GM18505 (cell line): ENCODE results near the gene PTK6.
"Not testable (repeated sequence)": the region's sequence is repeated elsewhere in the genome, so short reads cannot be mapped to it uniquely, and the experiment has no call there.

Experiments used
- ATAC-seq: cut with Tn5 transposase; IDR thresholded peaks from one replicate; pipeline ENCODE4 v1.9.1; 2021; ENCODE audit not compliant: unreplicated experiment
- POLR2A ChIP-seq: IDR thresholded peaks from 4 replicates; pipeline ENCODE4 v1.6.1; 2011; ENCODE audit warnings: borderline replicate concordance; ENCODE audit not compliant: insufficient read depth, insufficient read length; ENCODE audit errors: extremely low read depth

Gene PTK6

DNA sequence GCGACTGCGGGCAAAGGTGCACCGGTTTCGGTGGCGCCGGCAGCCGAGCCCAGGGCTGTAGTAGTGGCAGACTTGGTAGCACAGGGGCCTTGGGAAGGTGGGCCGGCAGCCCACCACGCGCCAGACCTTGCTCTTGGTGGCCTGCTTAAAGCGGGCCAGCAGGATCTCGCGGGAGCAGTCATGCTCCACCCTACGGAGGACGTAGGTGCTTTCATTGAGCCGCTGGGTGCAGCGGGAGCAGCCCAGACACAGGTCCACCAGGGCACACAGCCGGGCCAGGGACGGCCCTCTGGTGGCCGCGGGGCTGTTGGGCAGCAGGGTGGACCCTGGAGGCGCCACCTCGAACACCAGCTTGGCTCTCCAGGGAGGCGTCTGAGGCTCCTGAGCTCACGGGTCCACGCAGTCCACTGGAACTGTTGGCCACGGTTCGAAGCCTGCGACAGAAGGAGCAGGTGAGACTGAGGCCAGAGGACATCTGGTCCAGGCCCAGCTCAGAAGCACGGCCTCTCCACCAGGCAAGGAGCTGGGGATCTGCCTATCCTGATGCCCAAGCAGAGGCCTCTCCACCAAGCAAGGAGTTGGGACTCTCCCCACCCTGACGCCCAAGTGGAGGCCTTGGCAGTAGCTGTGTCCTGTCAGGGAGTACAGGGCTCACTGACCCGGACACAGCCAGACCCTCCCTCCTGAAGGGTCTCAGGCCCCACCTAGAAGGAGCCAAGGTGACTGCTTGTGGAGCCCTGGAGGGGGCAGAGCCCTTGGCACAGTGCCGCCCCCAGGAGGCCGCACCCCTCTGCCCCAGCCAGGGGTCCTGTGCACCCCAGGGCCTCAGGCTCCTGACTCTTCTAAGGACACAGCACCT lies 35.8 kb upstream of the PTK6 start:
- ATAC-seq, result no peak

DNA sequence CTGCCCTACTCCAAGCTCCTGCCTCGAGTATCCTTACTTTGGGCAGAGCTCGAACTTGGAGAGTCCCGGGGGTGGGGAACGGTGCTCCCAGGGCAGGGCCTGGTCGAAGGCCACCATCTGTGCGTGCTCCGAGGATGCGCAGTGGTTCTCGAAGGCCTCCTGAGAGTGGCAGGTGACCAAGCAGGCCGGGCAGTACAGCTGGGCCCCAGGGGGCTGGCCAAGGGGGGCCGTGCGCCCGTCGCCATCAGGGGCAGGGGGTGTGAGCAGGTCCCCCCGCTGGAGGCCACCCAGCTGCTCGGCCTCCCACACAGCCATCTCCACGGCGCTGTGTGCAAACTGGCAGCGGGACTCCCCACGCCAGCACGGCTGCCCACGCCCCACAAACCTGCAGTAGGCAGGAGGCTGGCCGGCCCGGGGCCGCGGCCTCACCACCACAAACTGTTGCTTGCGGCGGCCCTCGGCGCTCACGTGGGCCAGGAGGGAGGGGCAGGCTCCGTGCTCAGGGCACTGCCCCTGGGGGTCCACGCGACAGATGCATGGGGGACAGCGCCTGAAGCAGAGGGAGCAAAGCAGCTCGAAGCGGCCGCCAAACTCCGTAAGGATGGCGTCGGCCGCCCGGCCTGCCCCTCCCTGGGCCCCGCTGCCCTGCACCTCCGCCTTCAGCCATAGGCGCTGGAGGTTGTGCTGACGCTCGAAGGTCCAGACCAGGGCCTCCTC lies 35.1 kb upstream of the PTK6 start:
- TF ChIP-seq POLR2A, result no peak

More for the DNA sequence above, 35.8 kb upstream of the PTK6 start:
- TF ChIP-seq POLR2A, result no peak

DNA sequence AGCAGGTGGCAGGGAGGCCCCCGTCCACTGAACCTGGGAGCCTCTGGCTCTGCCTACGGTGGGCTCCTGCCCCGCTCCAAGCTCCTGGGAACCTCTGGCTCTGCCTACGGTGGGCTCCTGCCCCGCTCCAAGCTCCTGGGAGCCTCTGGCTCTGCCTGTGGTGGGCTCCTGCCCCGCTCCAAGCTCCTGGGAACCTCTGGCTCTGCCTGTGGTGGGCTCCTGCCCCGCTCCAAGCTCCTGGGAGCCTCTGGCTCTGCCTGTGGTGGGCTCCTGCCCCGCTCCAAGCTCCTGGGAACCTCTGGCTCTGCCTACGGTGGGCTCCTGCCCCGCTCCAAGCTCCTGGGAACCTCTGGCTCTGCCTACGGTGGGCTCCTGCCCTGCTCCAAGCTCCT lies 33.9 kb upstream of the PTK6 start:
- ATAC-seq, result not testable (repeated sequence)

More for the DNA sequence above, 35.1 kb upstream of the PTK6 start:
- ATAC-seq, result no peak

DNA sequence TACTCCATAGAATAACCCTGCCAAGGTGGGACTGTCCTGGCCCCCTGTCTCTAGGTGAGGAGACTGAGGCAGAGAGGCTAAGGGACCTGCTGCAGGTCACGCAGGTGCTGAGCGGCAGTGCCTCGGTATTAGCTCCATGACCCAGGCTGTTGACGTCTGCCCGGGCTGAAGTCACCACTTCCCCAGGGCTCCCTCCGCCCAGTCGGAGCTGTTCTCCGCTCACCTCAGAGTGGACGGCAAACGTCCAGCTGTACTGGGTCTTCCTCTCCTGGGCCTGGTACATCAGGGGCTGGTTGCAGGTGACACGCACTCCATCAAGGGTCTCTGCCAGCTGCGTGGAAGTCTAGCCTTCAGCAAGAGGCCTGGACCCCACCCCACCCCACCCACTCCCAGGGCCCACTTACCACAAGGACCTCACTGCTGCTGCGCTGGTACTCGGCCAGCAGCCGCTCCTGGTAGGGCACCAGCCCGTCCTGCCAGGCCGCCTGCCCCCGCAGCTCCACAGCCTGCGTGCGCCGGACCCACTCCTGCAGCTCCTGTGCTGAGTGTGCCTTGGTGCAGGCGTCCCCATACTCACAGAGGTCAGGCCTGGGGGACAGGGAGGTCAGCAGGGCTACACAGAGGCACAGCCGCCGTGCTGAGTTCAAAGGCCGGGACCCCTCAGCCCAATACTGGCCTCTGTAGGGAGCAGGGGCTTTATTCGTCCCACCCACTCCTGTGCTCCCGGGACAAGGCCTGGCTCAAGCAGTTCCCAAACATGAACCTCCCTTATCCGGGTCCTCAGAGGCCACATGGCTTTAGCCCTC lies 33.3 kb upstream of the PTK6 start:
- TF ChIP-seq POLR2A, result no peak
- no peak for ATAC-seq

DNA sequence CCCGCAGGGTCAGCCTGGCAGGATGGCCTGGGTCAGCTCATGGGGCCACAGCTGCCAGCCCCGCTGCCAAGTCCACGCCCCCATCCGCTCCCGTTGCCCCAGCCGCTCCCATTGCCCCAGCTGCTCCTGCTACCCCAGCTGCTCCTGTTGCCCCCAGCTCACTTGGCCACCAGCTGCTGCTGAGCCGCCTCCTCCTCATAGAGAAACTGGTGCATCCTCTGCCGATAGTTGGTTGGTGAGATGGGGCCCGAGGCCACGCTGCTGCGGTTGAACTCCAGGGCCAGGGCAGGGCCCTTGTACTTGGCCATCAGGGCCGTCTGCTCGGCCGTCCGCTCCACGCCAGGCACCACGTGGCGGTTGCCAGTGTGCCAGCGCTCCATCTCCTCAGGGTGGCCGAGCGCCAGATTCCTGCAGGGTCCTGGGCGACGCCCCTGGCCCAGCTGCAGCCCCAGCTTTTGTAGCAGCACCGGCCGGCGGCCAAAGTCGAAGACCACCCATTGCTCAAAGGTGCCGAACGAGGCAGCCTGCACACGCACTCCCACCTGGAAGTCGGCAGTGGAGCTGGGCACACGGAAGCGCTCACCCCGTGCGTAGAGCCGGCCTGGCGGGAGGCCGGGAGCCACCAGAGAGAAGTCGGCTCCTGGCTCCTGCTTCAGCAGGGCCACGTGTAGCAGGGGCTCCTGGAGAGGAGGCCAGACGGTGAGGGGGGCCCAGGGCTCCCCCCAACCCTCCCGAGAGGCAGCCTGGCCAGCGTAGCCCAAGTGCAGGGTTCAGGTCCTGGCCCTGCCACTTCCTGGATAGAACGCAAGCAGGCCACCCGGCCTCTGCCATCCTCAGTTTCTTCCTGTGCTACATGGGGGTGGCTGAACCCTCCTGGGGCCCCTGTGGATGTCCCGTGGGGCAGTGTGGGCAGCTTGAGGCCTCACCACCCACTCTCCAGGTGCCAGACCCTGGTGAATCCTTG lies 32.1 kb upstream of the PTK6 start:
- TF ChIP-seq POLR2A, result peak; percentile 30
- no peak for ATAC-seq

DNA sequence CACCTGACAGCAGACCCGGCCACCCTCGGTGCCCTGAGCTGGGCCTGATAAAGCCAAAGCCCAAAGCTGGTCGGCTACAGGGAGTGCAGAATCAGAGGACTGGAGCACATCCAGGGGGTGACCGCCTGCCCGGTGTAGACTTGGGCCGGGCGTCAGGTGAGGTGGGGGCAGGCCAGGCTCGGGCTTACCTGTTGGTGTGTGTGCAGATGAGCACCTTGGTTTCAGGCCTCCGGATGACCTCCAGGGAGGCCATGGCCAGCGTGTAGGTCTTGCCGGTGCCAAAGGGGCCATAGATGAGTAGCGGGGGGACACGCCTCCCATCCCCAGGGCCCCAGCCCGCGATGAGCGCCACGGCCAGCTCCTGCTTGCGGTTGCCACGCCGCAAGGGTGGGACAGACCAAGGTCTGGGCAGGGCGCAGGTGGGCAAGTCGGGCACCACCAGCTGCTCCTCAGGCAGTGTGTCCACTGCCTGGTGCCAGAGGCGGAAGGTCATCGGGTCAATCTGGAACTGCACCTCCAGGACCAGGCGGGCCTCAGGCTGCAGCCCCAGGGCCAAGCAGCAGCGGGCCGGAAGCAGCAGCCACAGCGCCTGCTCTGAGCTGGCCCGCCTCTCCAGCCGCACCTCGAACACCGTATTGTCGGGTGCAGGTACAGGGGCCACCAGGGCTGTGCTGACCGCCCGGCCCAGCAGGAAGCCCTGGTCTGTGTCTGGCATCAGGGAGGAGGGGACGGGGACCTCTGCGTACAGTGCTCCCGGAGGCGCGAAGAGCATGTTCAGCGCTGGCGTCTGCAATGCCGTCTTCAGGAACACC lies 31.2 kb upstream of the PTK6 start:
- ATAC-seq, result peak; percentile 33
- peak; percentile 34 for TF ChIP-seq POLR2A

DNA sequence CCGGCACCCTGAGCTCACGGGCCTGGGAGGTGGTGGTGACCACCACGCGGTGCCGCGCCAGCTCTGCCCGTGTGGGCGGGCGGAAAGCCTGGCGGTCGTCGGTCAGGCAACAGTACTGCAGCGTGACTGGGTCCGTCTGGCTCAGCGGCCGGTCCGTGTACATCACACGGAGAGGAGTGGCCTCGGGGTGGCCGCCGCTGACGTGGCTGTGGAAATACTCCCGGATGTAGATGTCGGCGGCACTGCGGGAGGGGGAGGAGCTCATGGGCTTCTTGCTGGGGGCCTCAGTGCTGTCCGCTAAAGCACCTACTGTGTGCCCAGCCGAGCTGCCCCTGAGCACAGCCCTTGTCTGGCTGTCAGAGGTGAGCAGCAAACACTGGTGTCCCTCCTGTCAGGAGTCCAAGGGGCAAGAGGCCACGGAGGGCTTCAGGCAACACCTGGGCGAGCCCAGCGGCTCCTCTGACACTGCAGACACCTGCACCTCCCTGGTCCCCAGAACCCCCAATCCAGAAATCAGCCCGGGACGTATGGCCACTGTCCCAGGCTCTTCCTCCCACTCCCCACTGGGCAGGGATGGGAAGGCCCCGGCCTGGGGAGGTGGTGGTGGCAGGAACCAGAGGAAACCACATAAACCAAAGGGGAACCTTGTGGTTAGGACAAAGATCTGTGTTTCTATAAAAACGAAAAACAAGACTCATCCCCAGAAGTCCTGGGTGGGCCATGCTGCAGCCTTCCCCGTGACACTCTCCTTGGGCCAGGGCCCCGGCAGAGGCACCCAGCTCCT lies 30.4 kb upstream of the PTK6 start:
- ATAC-seq, result peak; percentile 42
- TF ChIP-seq POLR2A, result peak; percentile 8

DNA sequence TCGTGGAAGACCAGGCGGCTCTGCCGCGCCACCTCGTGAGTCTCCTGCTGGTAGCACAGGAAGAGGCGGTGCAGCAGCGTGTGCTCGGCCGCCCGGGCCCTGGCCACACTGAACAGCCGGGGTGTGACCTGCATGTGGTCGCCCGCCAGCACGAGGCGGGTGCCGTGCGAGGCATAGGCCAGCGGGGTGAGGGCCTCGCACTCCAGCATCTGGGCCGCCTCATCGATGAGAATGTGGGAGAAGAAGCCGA lies 29.9 kb upstream of the PTK6 start:
- TF ChIP-seq POLR2A, result no peak
- peak; percentile 12 for ATAC-seq

DNA sequence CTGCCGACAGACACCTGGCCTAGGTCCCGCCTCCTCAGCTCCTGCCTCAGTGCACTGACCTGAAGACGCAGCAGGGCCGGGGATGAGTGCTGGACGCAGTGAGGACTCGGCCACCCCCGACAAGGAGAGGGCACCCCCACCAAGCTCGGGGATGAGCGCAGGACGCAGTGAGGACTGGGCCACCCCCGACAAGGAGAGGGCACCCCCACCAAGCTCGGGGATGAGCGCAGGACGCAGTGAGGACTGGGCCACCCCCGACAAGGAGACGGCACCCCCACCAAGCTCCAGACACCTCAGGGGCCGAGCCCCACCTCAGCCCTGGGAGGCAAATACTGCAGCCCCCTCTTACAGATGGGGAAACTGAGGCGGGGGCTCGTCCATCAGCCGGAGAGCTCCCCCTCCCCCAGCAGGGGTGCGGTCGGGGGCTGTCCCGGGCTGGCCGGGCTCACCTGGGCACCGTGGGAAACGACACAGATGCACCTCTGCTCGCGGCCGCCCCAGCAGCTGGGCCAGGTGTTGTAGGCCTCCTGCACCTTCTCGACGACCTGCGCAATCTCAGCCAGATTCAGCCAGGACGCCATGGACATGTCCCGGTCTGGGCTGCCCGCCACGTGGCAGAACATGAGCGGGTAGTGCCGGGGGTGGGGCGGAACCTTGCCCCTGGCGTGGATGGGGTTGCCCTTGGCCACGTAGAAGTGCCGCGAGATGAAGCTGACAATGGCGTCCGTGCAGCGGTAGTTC lies 29.4 kb upstream of the PTK6 start:
- ATAC-seq, result no peak
- no peak for TF ChIP-seq POLR2A

DNA sequence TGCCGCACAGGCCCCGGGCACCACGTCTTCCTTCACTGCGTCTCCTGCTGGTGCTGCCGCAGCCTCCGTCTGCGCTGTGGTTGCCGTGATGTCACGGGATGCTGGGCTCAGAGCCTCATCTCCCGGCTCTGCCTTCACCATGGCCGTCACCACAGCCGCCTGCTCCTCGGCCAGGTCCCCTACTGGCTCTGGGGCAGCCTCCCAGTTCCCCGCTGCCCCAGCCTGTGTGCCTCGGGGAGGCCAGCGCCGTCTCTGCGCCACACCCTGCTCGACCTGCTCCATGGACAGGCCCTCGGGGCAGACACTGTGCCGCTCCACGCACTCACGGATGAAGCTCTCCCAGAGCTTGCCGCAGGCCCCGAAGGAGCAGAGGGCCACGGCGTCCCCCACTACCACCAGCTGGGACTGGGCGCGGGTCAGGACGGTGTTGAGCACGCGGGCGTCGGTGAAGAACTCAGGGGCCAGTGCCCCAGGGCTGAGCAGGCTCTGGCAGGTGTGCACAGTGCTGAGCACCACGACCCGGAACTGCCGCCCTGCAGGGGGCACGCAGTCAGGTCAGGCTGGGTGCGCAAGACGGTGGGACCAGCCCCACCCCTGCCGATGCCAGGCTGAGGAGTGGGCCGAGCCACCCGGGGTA lies 28.6 kb upstream of the PTK6 start:
- ATAC-seq, result no peak
- TF ChIP-seq POLR2A, result no peak

DNA sequence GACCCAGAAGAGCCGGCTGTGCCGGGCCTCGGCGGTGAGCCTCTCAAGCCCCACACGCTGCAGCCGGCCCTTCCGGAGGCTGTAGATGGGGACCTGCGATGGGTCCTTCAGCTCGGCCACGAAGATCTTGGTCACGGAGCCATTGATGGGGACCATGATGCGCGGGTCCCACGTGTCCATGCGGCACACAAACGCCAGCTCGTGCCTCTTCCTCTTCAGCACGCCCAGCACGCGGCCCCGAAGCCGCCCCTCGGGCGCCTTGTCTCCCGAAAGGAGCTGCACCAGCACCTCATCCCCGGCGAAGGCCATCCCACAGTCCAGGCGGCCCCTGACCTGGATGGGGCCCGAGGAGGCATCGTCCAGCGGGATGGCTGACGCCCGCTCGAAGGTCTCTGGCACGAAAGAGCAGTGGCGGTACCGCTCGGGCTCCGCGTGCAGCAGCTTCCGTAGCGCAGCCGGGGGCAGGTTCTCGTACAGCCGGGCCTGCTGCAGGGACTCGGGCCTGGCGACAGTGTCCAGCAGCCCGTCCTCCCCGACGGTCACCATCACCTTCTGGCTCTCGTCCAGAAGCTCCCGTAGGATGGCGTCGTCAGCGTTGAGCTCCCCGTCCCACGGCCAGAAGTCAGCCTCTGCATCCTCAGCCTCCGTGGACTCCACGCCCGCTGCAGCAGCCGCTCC lies 28.0 kb upstream of the PTK6 start:
- no peak for ATAC-seq
- TF ChIP-seq POLR2A, result no peak
